ENCODE measurements around the gene RBM33. TPM values are rescaled to one million over a fixed set of nuclear protein-coding genes. Genes with fewer than 3 reads are reported as not detected.

RBM33 gene
- total and polyA plus RNA-seq, 2 of the 13 experiments (the other 11 are each of a cell fraction or from before 2014, with no cell fraction given), result 12.4 to 28.9 TPM

- no TSS peak for BruUV-seq (replicated peaks)
- Histone ChIP-seq H4K20me1 (ENCODE audit: insufficient read depth, low read length) (peaks cover 10% of the 10 kb centered on the region), H3K27me3 (ENCODE audit: control insufficient read depth in 1 of 2, insufficient read depth in 2 of 2, low read length in 2 of 2) (no peaks in the 10 kb centered on the region), H3K36me3 (replicated peaks in 1 of 2; ENCODE audit: control insufficient read depth in 1 of 2, insufficient read depth in 2 of 2, low read length in 2 of 2) (peaks cover 25 to 71% of the 10 kb centered on the region in 2 experiments), H3K9me3 (ENCODE audit: low read length) (no peaks in the 10 kb centered on the region), H3K4me1 (ENCODE audit: insufficient read depth, low read length) (no peaks in the 10 kb centered on the region), H2AFZ (ENCODE audit: low read length) (no peak overlapping the region), H3K4me3 (replicated peaks in 1 of 3; ENCODE audit: insufficient read depth in 1 of 3, low read depth in 2 of 3, low read length in 3 of 3) (no peak overlapping the region), H3K4me2 (ENCODE audit: low read depth, low read length) (no peak overlapping the region), H3K79me2 (ENCODE audit: insufficient read depth, low read length) (peaks cover 15% of the 10 kb centered on the region), H3K27ac (ENCODE audit: extremely low read length, insufficient read depth, low read length) (no peak overlapping the region), H3K9ac (ENCODE audit: insufficient read depth, low read depth, low read length) (no peak overlapping the region)
- ATAC-seq (no peak), FAIRE-seq (no peak), DNase-seq (ENCODE audit: low spot score) (no peak)
- TF ChIP-seq EHMT2 (IDR thresholded peaks at IDR 0.05; ENCODE audit: borderline replicate concordance, low read depth, low read length) (no peak), POLR2A (IDR thresholded peaks at IDR 0.05; ENCODE audit: insufficient read depth in 1 of 2, low read depth in 2 of 2, low read length in 2 of 2) (no peak), CEBPB (IDR thresholded peaks at IDR 0.05; ENCODE audit: borderline replicate concordance, low read depth, low read length) (no peak), RFXANK (CRISPR knock-in tag; IDR thresholded peaks at IDR 0.05) (no peak), ZNF543 (CRISPR knock-in tag; IDR thresholded peaks at IDR 0.05) (no peak)
- ChIA-PET CTCF (ENCODE audit: low intra/inter-chr PET ratio, low total read pairs) (no interaction called here), POLR2A (no interaction called here)
- 98% methylated on average over 3 of the region's 3 CpGs for WGBS (ENCODE audit: low lambda C conversion rate)
- in situ Hi-C loops (cut with HindIII; ENCODE audit: extremely low pct_ligation_motif_present, low pct_unique_long_range_greater_than_20kb), result no loop called here
- intact Hi-C loops (cut with micrococcal nuclease; ENCODE audit: unreplicated experiment), result loop anchor here (10.0 kb wide), 1 partner anchor 321 kb away; no protein-coding TSS in a partner anchor
These were observed 91.1 kb downstream of the RBM33 start for GRCh38 chr7:155735442-155736115.

GRCh38 chr7:155737590-155737989 lies 93.1 kb downstream of the RBM33 start:
- H3K9ac ChIP-seq (ENCODE audit: insufficient read depth, low read depth, low read length), result no peak overlapping the region
- H3K4me2 ChIP-seq (ENCODE audit: low read depth, low read length), result no peak overlapping the region
- intact Hi-C loops (cut with micrococcal nuclease; ENCODE audit: unreplicated experiment), result loop anchor here (10.0 kb wide), 1 partner anchor 323 kb away; no protein-coding TSS in a partner anchor
- peaks cover 31 to 74% of the 10 kb centered on the region in 2 experiments for H3K36me3 ChIP-seq (replicated peaks in 1 of 2; ENCODE audit: control insufficient read depth in 1 of 2, insufficient read depth in 2 of 2, low read length in 2 of 2)
- CTCF ChIA-PET (ENCODE audit: low intra/inter-chr PET ratio, low total read pairs), result interaction anchor here (1.5 to 3.3 kb wide), 2 partner anchors 139 to 194 kb away, joined by 7 to 21 read pairs; no protein-coding TSS in a partner anchor
- H3K79me2 ChIP-seq (ENCODE audit: insufficient read depth, low read length), result peaks cover 10% of the 10 kb centered on the region
- no peaks in the 10 kb centered on the region for H3K27me3 ChIP-seq (ENCODE audit: control insufficient read depth in 1 of 2, insufficient read depth in 2 of 2, low read length in 2 of 2)
- in situ Hi-C loops (cut with HindIII; ENCODE audit: extremely low pct_ligation_motif_present, low pct_unique_long_range_greater_than_20kb), result no loop called here
- H4K20me1 ChIP-seq (ENCODE audit: insufficient read depth, low read length), result peaks cover 10% of the 10 kb centered on the region
- H2AFZ ChIP-seq (ENCODE audit: low read length), result no peak overlapping the region
- ATAC-seq (no peak), DNase-seq (ENCODE audit: low spot score) (no peak), FAIRE-seq (no peak)
- H3K9me3 ChIP-seq (ENCODE audit: low read length), result no peaks in the 10 kb centered on the region
- no TSS peak for BruUV-seq (replicated peaks)
- H3K27ac ChIP-seq (ENCODE audit: extremely low read length, insufficient read depth, low read length), result no peak overlapping the region
- POLR2A ChIA-PET, result no interaction called here
- no peaks in the 10 kb centered on the region for H3K4me1 ChIP-seq (ENCODE audit: insufficient read depth, low read length)
- no peak overlapping the region for H3K4me3 ChIP-seq (replicated peaks in 1 of 3; ENCODE audit: insufficient read depth in 1 of 3, low read depth in 2 of 3, low read length in 3 of 3)
- 97% methylated on average over 4 of the region's 4 CpGs for WGBS (ENCODE audit: low lambda C conversion rate)
- TF ChIP-seq ZBTB10 (CRISPR knock-in tag; IDR thresholded peaks at IDR 0.05; ENCODE audit: borderline replicate concordance) (no peak), ZNF124 (CRISPR knock-in tag; IDR thresholded peaks at IDR 0.05) (no peak), ZNF564 (CRISPR knock-in tag; IDR thresholded peaks at IDR 0.05) (no peak), ZNF546 (CRISPR knock-in tag; conservative IDR thresholded peaks at IDR 0.05) (no peak), E2F2 (CRISPR knock-in tag; IDR thresholded peaks at IDR 0.05; ENCODE audit: borderline replicate concordance) (no peak)
